Keratinocyte (primary cell): ENCODE measurements around the gene IL1A. TPM values are rescaled to one million over a fixed set of nuclear protein-coding genes. Genes with fewer than 3 reads are reported as not detected.

Source experiments
- DNase-seq: peaks from one replicate; pipeline ENCODE4 v3.0.0-alpha.2; 2011; ENCODE audit warnings: low read depth, missing footprints, low spot score
- FAIRE-seq: peaks from 2 replicates; lab custom pipeline; 2011; peaks lifted over from hg19 to GRCh38; lab: Jason Lieb, UNC
- H2AFZ ChIP-seq: 2 replicates; pipeline ENCODE4 v1.6.0; 2012; ENCODE audit warnings: low read length, control low read depth, inconsistent platforms; ENCODE audit not compliant: control insufficient read depth
- H3K27ac ChIP-seq: 2 replicates; pipeline ENCODE4 v1.5.1; 2011; ENCODE audit warnings: low read length; ENCODE audit not compliant: control insufficient read depth, insufficient read depth
- H3K27me3 ChIP-seq: 3 replicates; pipeline ENCODE4 v1.6.0; 2011; ENCODE audit warnings: low read length; ENCODE audit not compliant: control insufficient read depth, insufficient read depth; ENCODE audit errors: extremely low read depth
- H3K36me3 ChIP-seq, 2 experiments: 2 replicates in 1 of 2; 3 replicates in 1 of 2; pipeline ENCODE4 v1.5.1; 2011; ENCODE audit warnings: low read length in 2 of 2, mild to moderate bottlenecking in 1 of 2; ENCODE audit not compliant: control insufficient read depth in 2 of 2, insufficient read depth in 2 of 2; ENCODE audit errors: extremely low read depth in 1 of 2
- H3K4me1 ChIP-seq: 3 replicates; pipeline ENCODE4 v1.5.1; 2011; ENCODE audit warnings: low read length; ENCODE audit not compliant: control insufficient read depth, insufficient read depth; ENCODE audit errors: extremely low read depth
- H3K4me2 ChIP-seq: 3 replicates; pipeline ENCODE4 v1.6.0; 2011; ENCODE audit warnings: low read depth, low read length; ENCODE audit not compliant: control insufficient read depth, insufficient read depth; ENCODE audit errors: extremely low read depth
- H3K4me3 ChIP-seq, 3 experiments: fragments of 200-600 bp in 1 of 3; sonication (generic) in 1 of 3; 2 replicates in 2 of 3; 3 replicates in 1 of 3; pipeline ENCODE4 v1.5.1; 2011 to 2016; ENCODE audit warnings: low read length in 3 of 3, mild to moderate bottlenecking in 3 of 3, control low read depth in 2 of 3, inconsistent platforms in 1 of 3, low read depth in 1 of 3, mixed read lengths in 1 of 3, mixed run types in 1 of 3, moderate library complexity in 1 of 3; ENCODE audit not compliant: control insufficient read depth in 2 of 3, insufficient read depth in 2 of 3; ENCODE audit errors: extremely low read depth in 1 of 3
- H3K79me2 ChIP-seq: 2 replicates; pipeline ENCODE4 v1.6.0; 2012; ENCODE audit warnings: low read length; ENCODE audit not compliant: control insufficient read depth, insufficient read depth
- H3K9ac ChIP-seq: 3 replicates; pipeline ENCODE4 v1.6.0; 2011; ENCODE audit warnings: low read length; ENCODE audit not compliant: control insufficient read depth, insufficient read depth; ENCODE audit errors: extremely low read depth
- H3K9me1 ChIP-seq: 3 replicates; pipeline ENCODE4 v1.6.0; 2011; ENCODE audit warnings: low read length; ENCODE audit not compliant: control insufficient read depth, insufficient read depth; ENCODE audit errors: extremely low read depth
- H3K9me3 ChIP-seq: 2 replicates; pipeline ENCODE4 v1.5.1; 2012; ENCODE audit warnings: low read depth, low read length; ENCODE audit not compliant: control insufficient read depth
- H4K20me1 ChIP-seq: 3 replicates; pipeline ENCODE4 v1.6.0; 2011; ENCODE audit warnings: low read length; ENCODE audit not compliant: control insufficient read depth, insufficient read depth; ENCODE audit errors: extremely low read depth
- CTCF ChIP-seq, 3 experiments: IDR thresholded peaks in 1 of 3; conservative IDR thresholded peaks in 1 of 3; optimal IDR thresholded peaks in 1 of 3; 2 replicates in 2 of 3; 3 replicates in 1 of 3; pipeline versions ENCODE3 to v1.5.1; 2011; ENCODE audit warnings: low read length in 3 of 3, mild to moderate bottlenecking in 3 of 3, moderate library complexity in 2 of 3, control low read depth in 1 of 3, inconsistent platforms in 1 of 3; ENCODE audit not compliant: insufficient read depth in 2 of 3; ENCODE audit errors: extremely low read depth in 1 of 3
- EZH2 ChIP-seq: IDR thresholded peaks from one replicate; pipeline ENCODE4 v1.6.1; 2012; ENCODE audit warnings: inconsistent platforms, mild to moderate bottlenecking, low read length, moderate library complexity
- dilution Hi-C: fragments of 300-500 bp; cut with MboI; formaldehyde crosslinking; loops from one replicate; pipeline ENCODE4 v1.7.0; 2020; ENCODE audit warnings: low sequenced_read_pairs; ENCODE audit not compliant: extremely low pct_ligation_motif_present
- polyA plus RNA-seq, 5 experiments: library from polyadenylated mRNA; depleted of rRNA in 3 of 5; stranded (reverse) in 3 of 5; stranded (forward) in 1 of 5; unstranded in 1 of 5; fragments of >200 nt; gene quantifications; 1 replicate in 1 of 5; 2 replicates in 3 of 5; 3 replicates in 1 of 5; pipeline versions ENCODE4 v1.2.1 to v1.2.3, GENCODE V29; 2011 to 2012; ENCODE audit warnings: missing spikeins in 2 of 5, low read depth in 1 of 5, low replicate concordance in 1 of 5

The IL1A gene
- polyA plus RNA-seq, 1 donor (not counting 4 experiments of a cell fraction or from before 2014, with no cell fraction given): 269 TPM

GRCh38 chr2:112813280-112813966 lies 29.1 kb upstream of the IL1A start:
- no peaks in the 10 kb centered on the region for H4K20me1 ChIP-seq
- DNase-seq (no peak), FAIRE-seq (no peak)
- no peak overlapping the region for H2AFZ ChIP-seq
- no peaks in the 10 kb centered on the region for H3K9me1 ChIP-seq
- H3K4me1 ChIP-seq: peaks cover 50% of the 10 kb centered on the region
- H3K9me3 ChIP-seq: no peaks in the 10 kb centered on the region
- TF ChIP-seq EZH2 (no peak), CTCF (optimal IDR thresholded peaks at IDR 0.05 in 1 of 3, IDR thresholded peaks at IDR 0.05 in 1 of 3, conservative IDR thresholded peaks at IDR 0.05 in 1 of 3; ENCODE audit: extremely low read depth in 1 of 3, insufficient read depth in 2 of 3, low read length in 3 of 3) (no peak)
- peak overlapping the region; percentile 84 for H3K4me2 ChIP-seq
- H3K27me3 ChIP-seq: no peaks in the 10 kb centered on the region
- peak overlapping the region; percentile 99 for H3K27ac ChIP-seq
- no peak overlapping the region for H3K4me3 ChIP-seq
- dilution Hi-C loops: no loop called here
- peak overlapping the region; percentile 36 for H3K9ac ChIP-seq
- H3K79me2 ChIP-seq: no peaks in the 10 kb centered on the region
- H3K36me3 ChIP-seq: no peaks in the 10 kb centered on the region

GRCh38 chr2:112812318-112813267 lies 28.3 kb upstream of the IL1A start:
- H3K9me3 ChIP-seq: no peaks in the 10 kb centered on the region
- no peak overlapping the region for H2AFZ ChIP-seq
- DNase-seq (no peak), FAIRE-seq (no peak)
- peak overlapping the region; percentile 99 for H3K27ac ChIP-seq
- dilution Hi-C loops: no loop called here
- peak overlapping the region; percentile 55 for H3K4me2 ChIP-seq
- TF ChIP-seq EZH2 (no peak), CTCF (optimal IDR thresholded peaks at IDR 0.05 in 1 of 3, IDR thresholded peaks at IDR 0.05 in 1 of 3, conservative IDR thresholded peaks at IDR 0.05 in 1 of 3; ENCODE audit: extremely low read depth in 1 of 3, insufficient read depth in 2 of 3, low read length in 3 of 3) (no peak)
- no peaks in the 10 kb centered on the region for H3K36me3 ChIP-seq
- peak overlapping the region; percentile 71 for H3K9ac ChIP-seq
- no peaks in the 10 kb centered on the region for H4K20me1 ChIP-seq
- H3K4me1 ChIP-seq: peaks cover 50% of the 10 kb centered on the region
- no peaks in the 10 kb centered on the region for H3K9me1 ChIP-seq
- no peaks in the 10 kb centered on the region for H3K27me3 ChIP-seq
- no peaks in the 10 kb centered on the region for H3K79me2 ChIP-seq
- no peak overlapping the region for H3K4me3 ChIP-seq
